SK-N-MC (cell line): ENCODE data around the gene SLC23A1.

Experiments
- DNase-seq: peaks from one replicate; pipeline ENCODE4 v3.0.0-alpha.2; 2011; ENCODE audit warnings: low read depth, low spot score
- H3K27ac ChIP-seq: fragments of 200-600 bp; sonication (generic); 2 replicates; pipeline ENCODE4 v1.5.1; 2016; ENCODE audit warnings: mixed run types
- H3K36me3 ChIP-seq: fragments of 200-600 bp; sonication (generic); 2 replicates; pipeline ENCODE4 v1.6.1; 2017; ENCODE audit warnings: antibody characterized with exemption, low read length, mixed read lengths; ENCODE audit not compliant: insufficient read depth
- H3K4me3 ChIP-seq: fragments of 200-600 bp; sonication (generic); 2 replicates; pipeline ENCODE4 v1.5.1; 2016
- H3K9ac ChIP-seq: fragments of 200-600 bp; sonication (generic); 2 replicates; pipeline ENCODE4 v1.8.0; 2017; ENCODE audit warnings: mixed run types, mixed read lengths; ENCODE audit not compliant: insufficient read length
- H3K9me3 ChIP-seq: fragments of 200-600 bp; sonication (generic); 2 replicates; pipeline ENCODE4 v1.6.1; 2017; ENCODE audit warnings: low read depth, mild to moderate bottlenecking, antibody characterized with exemption, low read length, moderate library complexity, mixed read lengths
- EZH2 ChIP-seq: fragments of 200-600 bp; sonication (generic); IDR thresholded peaks from one replicate; pipeline ENCODE4 v1.6.1; 2017; ENCODE audit warnings: antibody characterized with exemption
- FOXP2 ChIP-seq: optimal IDR thresholded peaks from 2 replicates; pipeline ENCODE3; 2011; ENCODE audit warnings: mild to moderate bottlenecking, moderate library complexity; ENCODE audit not compliant: insufficient read depth; ENCODE audit errors: extremely low read length, control extremely low read depth
- POLR2AphosphoS5 ChIP-seq: IDR thresholded peaks from 2 replicates; pipeline ENCODE4 v1.6.1; 2012; ENCODE audit warnings: mild to moderate bottlenecking, low read depth, low read length, borderline replicate concordance

SLC23A1 gene

GRCh38 chr5:139335811-139336210, 47.3 kb downstream of the SLC23A1 start:
- no peak for DNase-seq

More at GRCh38 chr5:139335811-139336210, 47.3 kb downstream of the SLC23A1 start:
- no peak for TF ChIP-seq EZH2
- no peak; the same call in 1 of the 2 replicates for TF ChIP-seq POLR2AphosphoS5
- TF ChIP-seq FOXP2 = no peak
- Histone ChIP-seq H3K4me3 (no peak overlapping the region), H3K27ac (no peak overlapping the region), H3K9me3 (no peaks in the 10 kb centered on the region), H3K36me3 (peaks cover 32% of the 10 kb centered on the region), H3K9ac (no peak overlapping the region)
